KG1 (cell line): ENCODE data around the gene FAM98B.
A peak's percentile ranks its signal among the peaks of the same experiment; 100 is the strongest.
"Not testable (repeated sequence)": the region's sequence is repeated elsewhere in the genome, so short reads cannot be mapped to it uniquely, and the experiment has no call there.

ENCODE experiments used
- DNase-seq: peaks from one replicate; lab custom pipeline; 2025; lab: John Stamatoyannopoulos, UW

FAM98B gene

DNA sequence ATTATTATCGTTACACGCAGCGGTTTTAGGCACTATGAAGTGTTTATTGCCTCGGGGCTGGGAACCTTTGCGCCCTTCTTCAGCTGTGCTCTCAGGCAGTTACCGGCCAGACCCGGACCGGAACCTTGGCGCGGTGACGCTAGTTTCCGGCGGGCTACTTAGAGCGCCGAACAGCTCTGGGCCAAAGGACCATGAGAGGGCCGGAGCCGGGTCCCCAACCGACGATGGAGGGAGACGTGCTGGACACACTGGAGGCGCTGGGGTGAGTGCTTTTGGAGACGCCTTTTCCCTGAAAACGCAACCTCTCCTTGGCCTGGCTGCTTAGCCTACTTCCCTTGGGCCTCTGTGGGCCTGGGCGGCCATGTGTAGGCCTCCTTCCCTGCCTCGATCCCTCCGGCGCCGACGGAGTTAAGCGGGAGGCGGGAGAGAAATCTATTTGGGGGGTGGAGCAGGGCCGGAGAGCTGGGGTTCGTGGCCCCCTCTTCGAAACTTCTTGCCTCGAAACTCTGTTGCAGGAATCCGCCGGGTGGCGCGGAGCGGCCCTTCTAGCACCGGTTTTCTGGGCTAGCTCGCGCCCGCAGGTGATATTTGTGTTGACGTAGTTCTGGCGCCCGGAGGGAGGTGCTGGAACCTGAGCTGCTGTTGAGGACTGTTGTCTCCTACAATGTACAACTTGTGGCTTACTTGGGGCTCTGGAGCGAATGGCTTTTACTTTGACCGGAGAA is at the start of gene FAM98B:
FAM98B (plus strand) TSS at position 157 of the 725 bp plus-strand sequence; CDS start at position 192, 35 bp downstream.
- DNase-seq, result peak; percentile 94

DNA sequence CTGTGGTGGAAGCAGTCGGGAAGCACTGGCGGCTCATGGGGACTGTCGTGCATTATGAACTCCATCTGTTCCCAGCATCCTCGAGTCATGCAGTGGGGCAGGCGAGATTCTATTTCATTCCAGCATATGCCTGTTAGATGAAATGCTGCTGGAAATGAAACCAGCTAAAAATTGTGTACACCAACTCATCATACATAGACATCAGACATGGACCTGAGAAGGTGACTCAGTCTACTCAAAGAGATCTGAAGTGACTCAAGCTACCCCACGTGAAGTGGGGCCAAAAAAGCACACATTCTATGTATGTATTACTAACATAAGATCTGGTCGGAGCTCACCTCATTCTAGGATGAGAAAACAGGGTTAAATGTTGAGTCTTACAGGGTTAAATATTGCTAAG is 47.5 kb upstream of the FAM98B start:
- DNase-seq, result no peak

DNA sequence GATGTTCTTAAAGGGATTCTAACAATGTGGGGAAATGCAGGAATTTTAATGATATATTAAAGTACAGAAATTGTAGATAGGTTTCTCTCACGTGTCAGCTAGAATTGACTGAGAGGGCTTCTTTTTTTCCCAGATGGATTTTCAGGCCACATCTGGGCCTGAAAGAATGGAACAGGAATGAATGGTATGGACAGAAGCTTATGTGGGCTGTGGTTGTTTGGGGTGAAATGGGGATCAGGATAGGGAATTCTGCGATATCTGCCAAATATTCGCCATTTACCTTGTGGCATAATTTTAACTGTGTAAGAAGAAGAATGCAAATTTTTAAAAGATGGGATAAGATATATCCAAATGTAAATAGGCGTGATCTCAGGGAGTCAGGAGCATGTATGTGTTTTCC is 45.4 kb upstream of the FAM98B start:
- no peak for DNase-seq

DNA sequence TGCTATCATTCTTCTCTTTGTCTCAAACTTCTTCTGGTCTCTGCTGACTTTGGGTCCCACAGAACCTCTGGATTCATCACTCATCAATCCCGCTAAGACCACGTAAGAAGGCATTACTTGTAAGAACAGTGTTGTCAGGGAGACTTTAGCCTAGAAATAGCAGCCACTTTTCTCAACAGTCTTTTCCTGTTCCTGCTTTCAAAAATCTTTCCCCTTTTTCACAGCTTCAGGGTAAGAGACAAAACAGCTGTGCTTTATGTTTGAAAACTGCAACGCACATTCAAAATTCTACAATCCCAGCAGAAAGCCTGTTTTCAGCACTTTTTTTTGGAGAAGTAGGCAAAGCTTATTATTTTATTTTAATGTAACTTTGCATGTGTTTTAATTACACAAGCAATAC is 42.0 kb upstream of the FAM98B start:
- DNase-seq, result no peak

DNA sequence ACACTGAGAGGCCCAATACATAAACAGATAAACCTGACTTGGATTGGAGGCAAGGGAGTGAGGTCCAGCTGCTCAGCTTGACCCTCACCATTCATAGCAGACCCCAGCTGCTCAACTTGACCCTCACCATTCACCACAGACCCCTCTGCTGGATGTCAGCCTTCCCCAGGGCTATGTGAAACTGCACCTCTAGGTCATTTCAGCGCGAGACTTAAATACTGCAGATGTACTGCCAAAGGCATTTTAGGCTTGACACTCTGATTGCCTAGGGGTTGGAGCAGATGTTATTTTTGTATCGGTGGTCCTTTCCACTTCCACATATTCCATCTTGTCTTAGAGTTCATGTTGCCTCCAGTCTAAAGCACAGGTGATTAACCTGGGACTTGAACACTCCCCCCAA is 41.5 kb upstream of the FAM98B start:
- no peak for DNase-seq

DNA sequence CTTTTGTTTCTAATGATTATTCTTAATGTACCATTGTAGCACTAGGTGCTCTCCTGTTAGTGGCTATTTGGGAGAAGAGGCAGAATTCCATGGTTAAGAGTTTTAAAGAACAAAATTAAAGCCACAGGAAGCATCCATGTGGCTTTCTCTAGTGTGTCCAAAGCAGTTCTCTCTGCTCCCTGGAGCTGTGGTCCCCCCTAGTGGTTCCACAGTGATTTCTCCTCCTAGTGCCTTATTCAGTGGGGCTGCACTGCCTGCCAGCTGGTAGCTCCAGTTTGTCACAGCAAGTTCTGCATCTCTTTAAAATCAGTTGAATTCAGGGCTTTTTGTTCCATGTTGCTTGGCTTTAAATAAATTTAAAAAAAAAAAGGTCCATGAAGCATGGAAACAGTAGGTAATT is 39.6 kb upstream of the FAM98B start:
- peak; percentile 22 for DNase-seq

DNA sequence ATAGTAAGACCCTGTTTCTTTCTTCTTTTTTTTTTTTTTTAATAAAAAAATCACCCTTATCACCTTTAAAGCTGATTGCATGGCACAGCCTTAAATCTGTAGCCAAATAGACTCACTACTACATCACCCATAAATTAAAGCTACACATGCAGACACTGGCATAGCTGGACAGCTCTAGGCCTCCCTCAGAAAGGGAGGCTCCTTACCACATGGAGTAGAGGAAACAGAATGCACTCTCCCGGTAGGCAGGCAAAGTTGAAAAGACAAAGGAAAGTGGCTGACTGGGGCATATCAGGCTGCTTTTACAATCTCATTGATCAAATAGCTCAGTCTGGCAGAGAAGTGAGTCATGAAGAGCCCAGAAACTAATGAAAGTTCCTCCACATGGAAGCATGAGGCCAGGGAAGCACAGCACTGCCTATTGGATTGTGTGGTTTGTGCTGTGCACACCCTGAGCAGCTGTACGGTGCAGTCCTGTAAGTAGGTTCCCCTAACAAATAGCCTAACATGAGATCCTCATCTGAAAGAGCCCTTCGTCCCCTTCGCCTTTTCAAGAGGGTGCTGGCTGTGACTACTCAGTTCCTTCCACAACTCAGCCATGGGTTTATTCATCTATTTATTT is 32.7 kb upstream of the FAM98B start:
- DNase-seq, result no peak

DNA sequence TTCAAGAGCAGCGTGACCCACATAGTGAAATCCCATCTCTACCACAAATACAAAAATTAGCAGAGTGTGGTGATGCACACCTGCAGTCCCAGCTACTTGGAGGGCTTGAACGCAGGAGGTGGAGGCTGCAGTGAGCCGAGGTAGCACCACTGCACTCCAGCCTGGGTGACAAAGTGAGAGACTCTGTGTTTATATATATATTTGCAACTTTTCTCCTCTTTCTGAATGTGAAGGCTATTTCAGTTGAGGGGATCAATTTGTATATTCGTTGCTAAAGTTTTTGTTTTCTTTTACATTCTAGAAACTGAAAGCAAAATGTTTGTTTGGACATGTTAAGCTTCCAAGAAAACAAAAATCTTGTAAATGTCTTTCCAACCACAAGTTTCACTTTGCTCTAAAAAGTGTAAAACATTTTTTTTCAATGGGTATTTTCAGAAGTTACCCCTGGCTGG is 29.8 kb upstream of the FAM98B start:
- DNase-seq, result no peak

DNA sequence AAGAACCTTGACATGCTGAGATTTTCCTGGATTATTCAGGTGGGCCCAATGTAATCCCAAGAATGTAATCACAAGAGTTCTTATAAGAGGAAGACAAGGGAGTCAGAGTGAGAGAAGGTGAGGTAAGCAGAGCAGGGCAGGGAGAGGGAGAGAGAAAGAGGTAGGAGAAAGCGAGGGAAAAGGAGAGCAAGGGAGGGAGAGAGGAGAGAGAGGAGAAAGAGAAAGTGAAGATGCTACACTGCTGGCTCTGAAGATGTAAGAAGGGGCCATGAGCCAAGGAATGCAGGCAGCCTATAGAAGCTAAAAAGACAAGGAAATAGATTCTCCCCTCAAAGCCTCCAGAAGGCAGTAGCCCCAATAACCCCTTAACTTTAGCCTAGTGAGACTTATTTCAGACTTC is 28.7 kb upstream of the FAM98B start:
- DNase-seq, result no peak

DNA sequence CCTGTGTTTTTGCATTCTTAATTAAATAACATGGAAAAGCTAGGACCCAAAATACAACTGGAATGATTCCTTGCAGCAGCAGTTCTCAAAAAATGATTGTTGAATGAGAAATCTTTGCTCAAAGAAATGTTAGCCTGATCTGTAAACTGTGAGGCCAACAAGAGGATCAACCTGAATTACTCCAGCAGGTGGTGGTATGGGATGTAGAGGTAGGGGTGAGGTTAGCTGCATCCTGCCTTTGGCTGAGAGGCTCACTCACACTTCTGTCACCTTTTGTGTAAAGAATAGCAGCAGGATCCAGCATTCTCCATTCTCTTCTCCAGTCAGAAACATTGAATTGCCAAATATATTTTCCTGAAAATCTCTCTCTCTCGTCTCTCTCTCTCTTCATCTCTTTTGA is 26.5 kb upstream of the FAM98B start:
- DNase-seq, result no peak

DNA sequence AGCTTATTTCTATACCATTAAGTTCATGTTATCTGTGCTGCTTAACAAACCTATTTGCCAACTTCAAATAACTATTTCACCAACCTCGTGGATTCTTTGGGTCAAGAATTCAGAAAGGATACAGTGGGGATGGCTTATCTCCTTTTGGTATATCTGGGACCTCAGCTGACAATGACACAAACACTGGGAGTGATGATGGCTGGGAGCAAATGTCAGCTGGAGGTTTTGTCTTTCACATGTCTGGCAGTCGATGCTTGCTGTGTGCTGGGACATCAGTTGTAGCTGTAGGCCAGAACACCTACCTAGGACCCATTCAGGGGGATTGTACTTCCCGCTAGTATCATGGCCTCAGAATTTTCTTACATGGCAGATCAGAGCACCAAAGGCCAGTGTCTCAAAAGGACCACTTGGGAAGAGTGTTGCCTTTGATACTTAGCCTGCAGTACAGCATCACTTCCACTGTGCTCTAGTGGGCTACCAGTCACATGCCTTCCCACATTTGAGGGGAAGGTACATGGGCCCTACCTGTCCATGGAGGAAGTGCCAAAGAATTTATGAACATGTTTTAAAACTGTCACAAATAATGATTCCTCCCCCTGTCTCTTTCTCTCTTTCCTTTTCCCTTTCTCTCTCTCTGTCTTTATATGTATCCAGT is 23.7 kb upstream of the FAM98B start:
- DNase-seq, result no peak

DNA sequence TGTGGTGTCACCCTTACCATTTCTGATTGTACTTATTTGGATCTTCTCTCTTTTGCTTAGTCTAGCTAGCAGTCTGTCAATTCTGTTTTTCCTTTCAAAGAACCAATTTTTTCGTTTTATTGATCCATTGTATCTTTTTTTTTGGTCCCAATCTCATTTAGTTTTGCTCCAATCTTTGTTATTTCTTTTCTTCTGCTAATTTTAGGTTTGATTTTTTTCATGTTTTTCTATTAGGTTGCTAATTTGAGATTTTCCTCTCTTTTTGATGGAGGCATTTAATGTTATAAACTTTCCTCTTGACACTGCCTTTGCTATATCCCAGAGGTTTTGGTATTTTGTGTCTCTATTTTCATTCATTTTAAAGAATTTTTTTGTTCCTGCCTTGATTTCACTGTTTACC is 16.9 kb upstream of the FAM98B start:
- no peak for DNase-seq

DNA sequence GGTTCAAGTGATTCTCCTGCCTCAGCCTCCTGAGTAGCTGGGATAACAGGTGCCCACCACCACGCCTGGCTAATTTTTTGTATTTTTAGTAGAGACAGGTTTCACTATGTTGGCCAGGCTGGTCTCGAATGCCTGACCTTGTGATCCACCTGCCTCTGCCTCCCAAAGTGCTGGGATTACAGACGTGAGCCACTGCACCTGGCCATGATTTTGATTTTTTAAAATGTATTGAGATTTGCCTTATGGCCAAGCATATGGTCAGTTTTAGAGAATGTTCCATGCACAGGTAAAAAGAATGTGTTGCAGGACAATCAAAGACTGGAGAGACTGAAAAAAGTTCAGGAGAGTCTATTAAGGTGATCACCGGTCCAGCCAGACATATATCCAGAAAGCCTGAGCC is 16.3 kb upstream of the FAM98B start:
- not testable (repeated sequence) for DNase-seq

DNA sequence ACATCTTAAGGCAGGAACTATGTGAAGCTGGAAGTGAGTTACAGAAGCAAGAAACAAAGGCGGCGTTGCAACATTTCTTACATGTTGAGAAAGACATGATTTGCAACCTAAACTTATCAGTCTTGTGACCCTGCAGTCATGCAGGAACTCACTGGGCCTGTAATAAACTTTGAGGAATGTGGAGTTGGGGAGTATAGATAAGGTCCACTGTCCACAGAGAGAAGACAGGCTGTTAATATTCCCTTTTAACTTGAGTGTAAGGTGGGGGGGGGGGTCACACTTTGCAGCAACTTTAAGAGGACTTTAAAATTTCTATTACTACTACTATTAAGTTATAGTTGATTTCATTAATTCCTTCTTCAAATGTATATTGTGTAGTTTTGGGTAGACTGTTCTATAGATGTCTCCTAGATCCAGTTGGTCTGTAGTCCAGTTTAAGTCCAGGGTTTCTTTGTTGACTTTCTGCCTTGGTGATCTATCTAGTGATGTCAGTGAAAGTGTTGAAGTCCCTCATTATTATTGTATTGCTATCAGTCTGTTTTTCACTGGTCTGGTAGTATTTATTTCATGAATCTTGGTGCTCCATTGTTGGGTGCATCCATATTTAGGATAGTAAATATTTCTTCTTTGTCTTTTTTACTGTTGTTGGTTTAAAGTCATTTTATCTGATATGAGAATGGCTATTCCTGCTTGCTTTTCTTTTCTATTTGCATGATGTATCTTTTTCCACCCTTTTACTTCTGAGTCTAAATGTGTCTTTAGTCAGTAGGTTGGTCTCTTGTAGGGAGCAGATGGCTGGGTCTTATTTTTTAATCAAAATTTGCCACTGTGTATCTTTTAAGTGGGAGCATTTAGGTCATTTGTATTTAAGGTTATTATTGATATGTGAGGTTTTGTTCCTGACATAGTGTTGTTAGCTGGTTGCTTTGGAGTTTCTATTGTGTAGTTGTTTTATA is 15.6 kb upstream of the FAM98B start:
- DNase-seq, result no peak

DNA sequence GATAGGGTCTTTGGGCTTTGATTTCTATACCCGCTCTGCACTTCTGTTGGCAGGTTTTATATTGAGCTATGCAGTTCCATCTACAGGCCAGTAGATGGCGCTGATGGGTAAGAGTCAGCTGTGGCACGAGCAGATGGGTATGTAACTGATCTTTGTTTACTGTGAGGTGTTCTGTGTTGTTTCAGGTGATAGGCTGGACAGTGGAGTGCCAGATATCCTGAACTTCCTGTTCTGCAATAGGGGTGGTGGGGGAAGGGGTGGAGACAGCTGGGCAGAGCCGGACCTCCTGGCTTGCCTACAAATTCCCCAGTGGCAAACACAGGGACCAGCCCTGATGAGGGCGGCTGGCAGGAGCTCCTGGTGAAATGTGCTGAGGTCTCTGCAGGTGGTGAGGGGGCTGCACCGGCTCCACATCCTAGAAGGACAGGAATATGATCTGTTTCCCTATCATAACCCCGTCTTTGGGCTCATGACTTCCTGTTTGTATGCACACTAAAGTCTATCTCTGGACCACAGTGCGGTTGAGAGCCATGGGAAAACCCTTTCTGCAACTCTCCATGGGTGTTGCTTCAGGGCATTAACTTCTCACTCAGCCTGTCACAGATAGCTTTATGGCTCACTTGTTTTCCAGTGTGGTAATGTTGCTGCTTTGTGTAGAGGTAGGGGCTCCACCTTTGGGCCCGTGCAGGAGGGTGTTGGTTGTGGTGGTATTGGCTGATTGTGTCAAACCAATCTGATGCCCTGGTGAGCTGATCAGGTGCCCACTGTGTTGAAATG is 13.4 kb upstream of the FAM98B start:
- DNase-seq, result peak; percentile 23

DNA sequence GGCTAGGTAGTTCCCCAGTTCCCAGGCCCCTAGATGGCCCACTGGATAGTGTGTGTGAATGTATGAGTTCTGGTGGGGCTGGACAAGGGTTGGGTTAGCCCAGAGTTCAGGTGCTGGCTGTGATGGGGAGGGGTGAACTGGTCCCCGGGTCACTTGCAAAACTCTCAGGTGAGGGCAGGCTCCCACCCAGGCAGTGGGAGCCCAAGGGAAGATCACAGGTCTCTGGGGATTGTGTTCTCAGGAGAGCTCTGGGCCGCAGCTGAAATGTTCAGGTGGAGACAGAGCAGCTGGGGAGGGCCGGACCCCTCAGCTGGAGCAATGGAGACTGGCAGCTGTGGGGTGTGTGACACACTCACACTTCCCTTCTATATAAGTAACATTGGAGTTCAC is 12.8 kb upstream of the FAM98B start:
- DNase-seq, result no peak

DNA sequence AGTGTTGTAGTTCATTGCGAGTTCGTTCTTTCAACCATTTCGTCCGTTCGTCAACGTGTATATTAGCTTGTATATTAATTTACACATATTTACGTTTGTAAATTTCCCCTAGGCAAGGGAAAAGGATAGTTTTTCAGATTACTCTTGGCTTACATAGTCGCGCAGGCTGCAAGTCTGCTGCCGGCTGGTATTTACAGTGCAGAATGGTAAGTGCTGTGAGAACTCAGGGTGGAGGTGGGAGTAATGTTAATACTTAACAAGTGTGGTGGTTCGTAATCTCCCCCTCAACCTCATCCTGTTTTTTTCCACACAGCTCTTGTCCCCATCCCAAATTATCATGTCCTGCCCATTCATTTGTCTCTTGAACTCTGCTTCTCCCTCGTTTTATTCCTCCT is 766 bp downstream of the FAM98B start:
- no peak for DNase-seq

DNA sequence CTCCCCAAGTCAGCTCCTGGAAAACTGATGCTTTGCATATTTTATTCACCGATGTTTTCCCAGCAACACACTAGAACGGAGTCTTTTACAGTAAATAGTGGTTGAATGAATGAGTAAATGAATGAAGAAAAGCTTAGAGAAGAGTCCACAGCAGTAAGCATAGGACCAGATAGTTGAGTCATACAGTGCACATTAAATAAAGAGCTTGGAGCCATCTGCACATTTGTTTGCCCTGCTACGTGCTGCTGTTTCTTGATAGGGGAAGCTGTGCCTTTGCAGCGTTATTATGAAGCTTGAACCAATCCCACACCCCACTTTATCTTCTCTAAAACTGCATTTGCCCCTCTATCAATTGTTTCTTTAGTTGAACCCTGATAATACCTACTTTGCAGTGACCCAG is 1.2 kb downstream of the FAM98B start:
- DNase-seq, result no peak

DNA sequence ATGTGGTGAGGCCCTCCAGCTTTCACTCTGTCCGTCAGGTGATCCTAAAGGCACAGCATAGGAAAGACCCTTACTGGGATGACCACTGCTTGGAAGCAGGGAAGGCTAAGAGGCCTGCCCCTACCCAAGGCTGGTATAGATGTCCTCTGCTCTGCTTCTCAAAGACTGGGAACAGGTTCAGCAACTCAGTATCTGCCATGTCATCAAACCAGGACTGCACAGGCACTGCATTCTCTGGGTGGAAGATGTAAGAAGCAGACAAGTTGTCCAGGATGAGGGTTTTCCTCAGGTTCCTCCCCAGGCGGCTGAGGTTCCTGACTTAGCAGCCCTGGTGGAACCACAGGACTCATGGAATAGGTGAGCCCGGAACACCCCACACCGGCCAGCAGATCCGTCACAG is 4.7 kb downstream of the FAM98B start:
- DNase-seq, result no peak

DNA sequence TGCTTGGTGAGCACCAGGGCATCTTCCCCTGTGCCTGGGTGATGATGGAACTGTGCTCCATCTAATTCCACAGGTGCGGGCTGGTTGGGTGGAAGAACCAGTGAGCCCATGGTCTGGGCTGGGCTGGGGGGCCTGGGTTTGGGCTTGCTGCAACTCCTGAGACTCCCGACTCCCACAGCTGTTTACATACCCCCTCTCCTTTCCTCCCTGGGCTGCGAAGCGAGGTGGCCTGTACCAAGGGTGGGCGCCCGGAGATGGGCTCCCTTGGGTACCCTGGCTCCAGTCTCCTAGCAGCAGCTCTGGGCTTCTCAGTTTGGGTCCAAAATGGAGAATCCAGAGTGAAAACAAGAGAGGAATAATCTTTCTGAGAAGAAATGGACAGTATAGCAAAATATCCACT is 5.6 kb downstream of the FAM98B start:
- no peak for DNase-seq

DNA sequence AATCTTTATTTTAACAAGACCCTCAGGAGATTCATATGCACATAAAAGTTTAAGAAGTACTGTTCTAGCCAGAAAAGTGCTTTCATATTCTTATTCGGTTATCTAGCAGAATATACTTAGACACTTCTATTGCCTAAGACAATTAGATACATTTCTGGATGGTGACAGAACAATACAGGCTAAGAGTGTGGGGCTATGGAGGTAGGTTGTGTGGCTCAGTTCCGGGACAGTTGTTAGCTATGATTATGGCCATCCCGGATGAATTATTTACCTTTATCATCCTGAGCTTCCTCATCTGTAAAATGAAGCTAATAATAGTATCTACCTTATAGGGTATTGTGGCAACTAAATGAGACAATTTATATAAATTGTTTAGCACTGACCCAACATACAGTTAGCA is 6.6 kb downstream of the FAM98B start:
- no peak for DNase-seq
